HG02588 (cell line): ENCODE results near the gene OSCP1.

Source experiments
- ATAC-seq: cut with Tn5 transposase; IDR thresholded peaks from one replicate; pipeline ENCODE4 v1.9.1; 2021; ENCODE audit warnings: mild to moderate bottlenecking, moderate library complexity; ENCODE audit not compliant: unreplicated experiment

Gene OSCP1

GRCh38 chr1:36385410-36386264, 64.6 kb downstream of the OSCP1 start, which contains the start of gene STK40:
TSS of gene STK40 (minus strand) at chr1:36385924. CDS start at chr1:36361332, 24,592 bp downstream.
- ATAC-seq, result peak; percentile 81

GRCh38 chr1:36384542-36385409, 65.5 kb downstream of the OSCP1 start:
- ATAC-seq, result no peak

DNA sequence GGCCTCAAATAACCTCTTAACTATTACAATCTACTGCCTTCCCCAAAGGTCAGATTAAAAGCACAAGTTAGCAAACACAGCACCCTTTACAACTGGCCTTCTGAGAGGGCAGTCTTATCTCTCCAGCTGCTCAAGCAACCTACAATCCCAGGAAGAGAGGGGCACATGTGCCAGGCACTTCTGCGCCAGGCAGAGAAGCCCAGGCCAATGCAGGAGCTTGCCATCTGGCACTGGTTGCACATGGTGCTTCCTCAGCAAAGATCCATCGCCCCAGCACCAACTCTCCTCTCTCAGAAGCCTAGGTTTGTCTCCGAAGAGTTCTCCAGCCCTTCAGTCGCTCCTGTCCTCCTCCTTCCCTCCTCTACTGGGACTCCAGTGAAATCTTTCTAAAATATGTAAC, 67.0 kb downstream of the OSCP1 start:
- no peak for ATAC-seq

DNA sequence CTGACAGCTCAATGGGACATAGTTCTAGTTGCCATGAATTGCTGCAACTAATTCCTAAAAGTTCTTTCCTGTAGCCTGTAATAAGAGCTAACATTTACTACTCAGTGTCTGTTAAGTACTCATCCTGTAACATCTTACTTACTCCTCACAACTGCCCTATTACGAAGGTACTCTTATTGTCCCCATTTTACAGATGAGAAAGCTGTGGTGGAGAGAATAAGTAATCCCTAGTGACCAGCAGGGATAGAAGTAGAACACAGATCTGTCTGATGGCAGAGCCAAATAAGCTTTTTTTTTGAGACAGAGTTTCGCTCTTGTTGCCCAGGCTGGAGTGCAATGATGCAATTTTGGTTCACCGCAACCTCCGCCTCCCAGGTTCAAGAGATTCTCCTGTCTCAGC, 67.6 kb downstream of the OSCP1 start:
- no peak for ATAC-seq

DNA sequence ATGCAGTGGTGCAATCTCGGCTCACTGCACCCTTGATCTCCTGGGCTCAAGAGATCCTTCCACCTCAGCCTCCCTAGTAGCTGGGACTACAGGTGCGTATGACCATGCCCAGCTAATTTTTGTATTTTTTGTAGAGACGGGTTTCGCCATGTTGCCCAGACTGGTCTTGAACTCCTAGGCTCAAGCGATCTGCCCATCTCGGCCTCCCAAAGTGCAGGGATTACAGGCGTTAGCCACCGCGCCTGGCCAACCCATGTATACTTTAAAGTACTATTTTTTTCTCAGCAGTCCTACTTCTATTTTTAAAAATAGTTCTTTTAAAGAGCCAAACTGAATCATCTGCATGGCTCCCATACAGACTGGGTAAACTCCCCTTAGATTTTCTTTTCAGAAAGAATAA, 68.0 kb downstream of the OSCP1 start:
- no peak for ATAC-seq

DNA sequence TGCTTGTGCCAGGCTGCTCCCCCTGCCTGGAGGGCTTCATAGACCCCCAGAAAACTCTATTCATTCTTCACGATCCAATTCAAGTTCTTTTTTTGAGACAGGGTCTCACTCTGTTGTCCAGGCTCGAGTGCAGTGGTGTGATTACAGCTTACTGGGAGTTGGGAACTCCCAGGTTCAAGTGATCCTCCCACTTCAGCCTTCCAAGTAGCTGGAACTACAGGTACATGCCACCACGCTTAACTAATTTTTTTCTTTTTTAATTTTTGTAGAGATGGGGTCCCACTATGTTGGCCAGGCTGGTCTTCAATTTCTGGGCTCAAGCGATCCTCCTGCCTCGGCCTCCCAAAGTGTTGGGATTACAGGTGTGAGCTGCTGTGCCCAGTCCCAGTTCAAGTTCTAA, 68.8 kb downstream of the OSCP1 start:
- no peak for ATAC-seq

DNA sequence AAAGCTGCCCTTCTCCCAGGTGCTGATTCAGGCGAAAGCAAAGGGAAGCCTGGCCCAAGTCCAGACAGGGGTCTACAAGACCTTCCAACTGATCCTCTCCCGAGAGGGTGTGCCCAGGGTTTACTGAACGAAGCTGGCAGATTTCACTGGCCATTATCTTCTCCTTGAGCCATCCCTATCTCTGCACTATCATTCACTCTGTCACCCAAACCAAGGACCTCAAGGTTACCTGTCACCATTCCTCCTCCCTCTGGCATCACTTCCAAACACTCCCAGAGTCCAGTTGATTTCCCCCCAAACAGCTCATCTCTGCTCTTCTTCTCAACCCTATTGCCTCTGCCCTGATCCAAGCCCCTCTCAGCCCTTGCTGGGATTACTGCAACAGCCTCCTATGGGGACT, 69.5 kb downstream of the OSCP1 start:
- ATAC-seq, result no peak

DNA sequence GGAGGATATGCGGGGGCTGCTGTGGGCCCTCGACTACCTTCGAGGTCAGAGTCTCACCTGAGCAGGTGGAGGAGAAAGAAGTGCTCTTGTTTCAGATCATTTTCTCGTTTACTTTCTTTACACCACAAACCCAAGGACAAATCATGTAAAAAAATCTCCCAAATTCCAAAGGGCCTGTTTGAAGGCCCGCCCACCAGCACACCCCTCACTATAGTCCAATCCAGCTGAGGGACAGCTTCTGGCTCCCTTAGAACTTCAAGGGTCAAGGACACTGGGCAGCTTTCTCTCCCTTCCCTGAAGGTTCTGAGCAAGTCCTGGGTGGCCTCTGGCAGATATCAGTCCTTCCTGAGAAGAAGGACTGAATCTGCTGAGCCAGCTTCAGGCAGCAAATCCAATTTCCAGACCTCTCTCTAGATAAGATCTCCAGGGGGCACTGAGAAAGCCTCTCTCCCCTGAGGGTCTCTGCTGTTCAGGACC, 70.1 kb downstream of the OSCP1 start:
- ATAC-seq, result no peak

- no peak for ATAC-seq
These were observed 72.3 kb downstream of the OSCP1 start for GRCh38 chr1:36377791-36378492.

- ATAC-seq, result no peak
These were observed 77.6 kb downstream of the OSCP1 start for GRCh38 chr1:36372617-36373016.

GRCh38 chr1:36369061-36369861, 81.0 kb downstream of the OSCP1 start:
- ATAC-seq, result no peak
